HG03097 (cell line): Measurements from ENCODE around the gene MCM6.

Experiments used
- ATAC-seq: cut with Tn5 transposase; IDR thresholded peaks from one replicate; pipeline ENCODE4 v1.9.1; 2021; ENCODE audit not compliant: unreplicated experiment, low FRiP score

The MCM6 gene

DNA sequence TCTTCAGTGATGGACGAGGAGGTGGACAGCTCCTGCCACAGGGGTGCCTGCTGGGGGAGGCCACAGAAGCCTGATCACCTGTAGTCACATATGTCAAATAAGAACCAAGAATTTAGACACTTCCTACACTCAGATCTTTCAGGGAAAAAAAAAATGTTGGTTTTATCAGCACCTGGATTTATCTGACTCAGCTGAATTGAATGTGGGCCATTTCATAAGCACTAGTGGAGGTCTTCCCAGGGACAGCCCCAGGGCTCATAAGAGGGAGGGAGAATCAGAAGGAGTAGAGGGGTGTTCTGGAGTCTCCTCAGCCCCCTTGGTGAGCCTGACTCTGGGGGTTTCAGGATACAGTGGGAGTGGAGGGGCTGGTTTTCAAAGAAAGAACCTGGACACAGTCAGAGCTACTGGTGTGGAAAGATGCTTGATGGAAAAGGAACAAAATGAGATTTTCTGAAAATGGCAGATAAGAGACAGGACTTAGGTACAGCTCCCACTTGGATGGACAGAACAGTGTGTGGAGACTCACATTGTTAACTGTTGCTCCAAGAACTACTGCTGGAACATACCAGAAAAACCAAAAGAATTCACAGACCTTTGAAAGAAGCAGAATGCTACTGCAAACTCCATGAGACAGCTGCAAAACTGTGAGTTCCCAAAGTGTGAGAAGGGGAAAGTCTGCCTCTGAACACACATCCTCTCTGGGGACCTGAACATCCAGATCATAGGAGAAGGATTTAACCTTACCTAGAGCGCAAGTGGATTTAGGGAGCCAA, 84.6 kb downstream of the MCM6 start:
- no peak for ATAC-seq

DNA sequence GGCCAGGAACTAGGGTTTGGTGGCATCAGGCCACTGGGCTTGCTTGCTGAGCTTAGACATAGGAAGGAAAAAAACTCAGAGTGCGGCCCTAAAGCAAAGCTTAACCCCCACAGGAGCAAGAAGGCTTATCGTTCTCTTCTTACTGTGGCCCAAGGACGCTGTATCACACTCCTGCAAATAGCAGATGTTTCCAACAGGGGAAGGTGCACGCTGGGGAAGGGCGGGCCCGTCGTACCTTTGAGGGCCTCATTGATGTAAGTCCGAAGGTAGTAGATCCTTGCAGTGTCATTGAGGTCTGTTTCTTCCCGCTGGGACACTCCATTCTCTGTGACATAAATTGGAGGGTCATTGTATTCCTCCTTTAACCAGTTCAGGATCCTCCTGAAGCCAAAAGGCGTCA, 85.8 kb downstream of the MCM6 start:
- ATAC-seq, result no peak
